Lower leg skin (tissue), 3 donors: Measurements from ENCODE around the gene HNF1A.

Source experiments
- POLR2A ChIP-seq, 2 donors: fragments of 450-650 bp; IDR thresholded peaks; one replicate each; pipeline ENCODE4 v1.6.1; 2016 to 2017; ENCODE audit warnings: antibody characterized with exemption in 2 of 2, mild to moderate bottlenecking in 1 of 2, moderate library complexity in 1 of 2
- TF ChIP-seq, protein P1 (sequence below), 3 donors: fragments of 450-650 bp; IDR thresholded peaks; one replicate each; pipeline ENCODE4 v1.5.1; 2016; ENCODE audit warnings: antibody characterized with exemption in 3 of 3, mild to moderate bottlenecking in 3 of 3, moderate library complexity in 2 of 3

DNA sequence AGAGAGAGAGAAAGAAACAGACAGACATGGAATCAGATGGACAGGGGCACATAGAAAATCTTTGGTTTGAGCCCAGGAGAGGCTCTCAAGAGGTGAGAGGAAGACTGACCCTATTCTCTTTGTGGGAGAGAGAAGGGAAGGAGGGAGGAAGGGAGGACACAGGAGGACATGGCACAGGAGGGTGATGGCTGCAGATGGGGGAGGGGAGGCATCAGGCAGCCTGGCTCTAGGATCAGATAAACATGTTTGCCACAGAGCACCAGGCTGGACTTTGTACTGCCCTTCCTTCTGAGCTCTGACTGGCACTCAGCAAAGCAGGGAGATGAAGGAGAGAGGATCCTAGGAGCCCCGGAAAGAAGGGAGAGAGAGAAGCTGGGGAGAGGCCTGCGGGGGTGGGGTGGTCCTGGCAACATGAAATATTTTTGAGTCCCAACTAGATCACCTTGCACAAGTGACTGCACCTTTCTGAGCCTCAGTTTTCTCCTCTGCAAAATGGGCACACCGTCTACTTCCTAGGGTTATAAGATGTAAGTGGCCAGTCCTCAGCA lies 6.1 kb downstream of the HNF1A start:
- TF ChIP-seq, protein P1, sequence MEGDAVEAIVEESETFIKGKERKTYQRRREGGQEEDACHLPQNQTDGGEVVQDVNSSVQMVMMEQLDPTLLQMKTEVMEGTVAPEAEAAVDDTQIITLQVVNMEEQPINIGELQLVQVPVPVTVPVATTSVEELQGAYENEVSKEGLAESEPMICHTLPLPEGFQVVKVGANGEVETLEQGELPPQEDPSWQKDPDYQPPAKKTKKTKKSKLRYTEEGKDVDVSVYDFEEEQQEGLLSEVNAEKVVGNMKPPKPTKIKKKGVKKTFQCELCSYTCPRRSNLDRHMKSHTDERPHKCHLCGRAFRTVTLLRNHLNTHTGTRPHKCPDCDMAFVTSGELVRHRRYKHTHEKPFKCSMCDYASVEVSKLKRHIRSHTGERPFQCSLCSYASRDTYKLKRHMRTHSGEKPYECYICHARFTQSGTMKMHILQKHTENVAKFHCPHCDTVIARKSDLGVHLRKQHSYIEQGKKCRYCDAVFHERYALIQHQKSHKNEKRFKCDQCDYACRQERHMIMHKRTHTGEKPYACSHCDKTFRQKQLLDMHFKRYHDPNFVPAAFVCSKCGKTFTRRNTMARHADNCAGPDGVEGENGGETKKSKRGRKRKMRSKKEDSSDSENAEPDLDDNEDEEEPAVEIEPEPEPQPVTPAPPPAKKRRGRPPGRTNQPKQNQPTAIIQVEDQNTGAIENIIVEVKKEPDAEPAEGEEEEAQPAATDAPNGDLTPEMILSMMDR (IDR thresholded peaks at IDR 0.05), result no peak
- no peak for TF ChIP-seq POLR2A (IDR thresholded peaks at IDR 0.05)
